HepG2 (cell line): ENCODE results near the gene TMIGD3. TPM values are rescaled to one million over a fixed set of nuclear protein-coding genes. Genes with fewer than 3 reads are reported as not detected.
A peak's percentile ranks its signal among the peaks of the same experiment; 100 is the strongest.

Experiments used
- ATAC-seq: fragments of 200-7000 bp; cut with Tn5 transposase; 3 replicates; pipeline ENCODE4 v1.9.1; 2020; ENCODE audit warnings: mild to moderate bottlenecking, moderate library complexity
- BruUV-seq: library from RNA; stranded (reverse); fragments of 400-500 nt; replicated peaks from 2 replicates; lab custom pipeline; 2021; lab: Mats Ljungman, UMichigan
- CTCF ChIA-PET: fragments of 300-600 bp; formaldehyde crosslinking; extraction: SDS; loops from one replicate; lab custom pipeline; 2021; ENCODE audit warnings: low total read pairs, inconsistent platforms, low intra/inter-chr PET ratio; lab: Yijun Ruan, JAX
- POLR2A ChIA-PET: fragments of 350-600 bp; sonication (Branson Sonifier 250); formaldehyde crosslinking; loops from one replicate; lab custom pipeline; 2020; ENCODE audit warnings: antibody characterized with exemption, inconsistent platforms; lab: Yijun Ruan, JAX
- DNase-seq: peaks from one replicate; pipeline ENCODE4 v3.0.0-alpha.2; 2015; ENCODE audit warnings: low spot score
- FAIRE-seq: peaks from 3 replicates; lab custom pipeline; 2011; peaks lifted over from hg19 to GRCh38; lab: Jason Lieb, UNC
- H2AFZ ChIP-seq: one replicate; pipeline ENCODE4 v1.6.1; 2011; ENCODE audit warnings: low read length, inconsistent platforms
- H3K27ac ChIP-seq: fragments of 300-600 bp; 3 replicates; pipeline ENCODE4 v1.8.0; 2011; ENCODE audit warnings: mixed run types, mild to moderate bottlenecking, mixed read lengths, low read length, inconsistent platforms; ENCODE audit not compliant: insufficient read depth; ENCODE audit errors: extremely low read length
- H3K27me3 ChIP-seq, 2 experiments: fragments of 200-600 bp in 1 of 2; 2 replicates in 1 of 2; 3 replicates in 1 of 2; pipeline versions ENCODE4 v1.6.0 to v1.8.0; 2011; ENCODE audit warnings: low read length in 2 of 2, mild to moderate bottlenecking in 2 of 2, moderate library complexity in 2 of 2, inconsistent platforms in 1 of 2; ENCODE audit not compliant: insufficient read depth in 2 of 2, control insufficient read depth in 1 of 2
- H3K36me3 ChIP-seq, 2 experiments: fragments of 200-600 bp in 1 of 2; replicated peaks in 1 of 2; 2 replicates in 1 of 2; 3 replicates in 1 of 2; pipeline versions ENCODE4 v1.5.1 to v1.8.0; 2011; ENCODE audit warnings: low read length in 2 of 2, inconsistent platforms in 1 of 2; ENCODE audit not compliant: insufficient read depth in 2 of 2, control insufficient read depth in 1 of 2
- H3K4me1 ChIP-seq: 2 replicates; pipeline ENCODE4 v1.5.1; 2012; ENCODE audit warnings: low read length, inconsistent platforms; ENCODE audit not compliant: insufficient read depth
- H3K4me2 ChIP-seq: 2 replicates; pipeline ENCODE4 v1.6.0; 2011; ENCODE audit warnings: low read depth, low read length, inconsistent platforms
- H3K4me3 ChIP-seq, 3 experiments: fragments of 200-600 bp in 1 of 3; sonication (generic), shearing (Covaris generic) in 1 of 3; replicated peaks in 1 of 3; 2 replicates each; pipeline ENCODE4 v1.5.1; 2011 to 2016; ENCODE audit warnings: low read length in 3 of 3, inconsistent platforms in 2 of 3, low read depth in 2 of 3, mild to moderate bottlenecking in 2 of 3, control low read depth in 1 of 3, mixed read lengths in 1 of 3; ENCODE audit not compliant: insufficient read depth in 1 of 3
- H3K79me2 ChIP-seq: one replicate; pipeline ENCODE4 v1.6.1; 2011; ENCODE audit warnings: low read length, inconsistent platforms; ENCODE audit not compliant: insufficient read depth
- H3K9ac ChIP-seq: 2 replicates; pipeline ENCODE4 v1.6.0; 2011; ENCODE audit warnings: mild to moderate bottlenecking, low read depth, low read length, inconsistent platforms; ENCODE audit not compliant: insufficient read depth
- H3K9me3 ChIP-seq: 2 replicates; pipeline ENCODE4 v1.5.1; 2012; ENCODE audit warnings: mild to moderate bottlenecking, low read length
- H4K20me1 ChIP-seq: 2 replicates; pipeline ENCODE4 v1.6.0; 2011; ENCODE audit warnings: inconsistent platforms, mild to moderate bottlenecking, low read length, moderate library complexity; ENCODE audit not compliant: insufficient read depth
- ATF6 ChIP-seq: sonication (generic); formaldehyde crosslinking; conservative IDR thresholded peaks from 2 replicates; pipeline ENCODE4 v1.4.0; 2020; ENCODE audit warnings: missing genetic modification reagents
- ERF ChIP-seq: IDR thresholded peaks from 2 replicates; pipeline ENCODE4 v1.6.1; 2018; ENCODE audit warnings: missing biosample characterization, missing genetic modification reagents
- FOXA3 ChIP-seq: IDR thresholded peaks from 2 replicates; pipeline ENCODE4 v1.6.1; 2016; ENCODE audit warnings: missing genetic modification reagents, missing compliant biosample characterization
- LRRFIP1 ChIP-seq: sonication (generic); formaldehyde crosslinking; conservative IDR thresholded peaks from 2 replicates; pipeline ENCODE4 v1.4.0; 2020; ENCODE audit warnings: missing genetic modification reagents
- MAZ ChIP-seq, 2 experiments: sonication (generic) in 1 of 2; formaldehyde crosslinking in 1 of 2; IDR thresholded peaks; 2 replicates each; pipeline versions ENCODE4 v1.5.0 to v1.6.1; 2012 to 2020; ENCODE audit warnings: low read depth in 2 of 2, mild to moderate bottlenecking in 2 of 2, borderline replicate concordance in 1 of 2, improper control_type of control experiment in 1 of 2, low read length in 1 of 2, missing genetic modification reagents in 1 of 2, moderate library complexity in 1 of 2
- MLXIP ChIP-seq: sonication (generic); formaldehyde crosslinking; IDR thresholded peaks from 2 replicates; pipeline ENCODE4 v1.9.0; 2021; ENCODE audit warnings: missing genetic modification reagents, borderline replicate concordance
- SMAD3 ChIP-seq: sonication (generic); formaldehyde crosslinking; IDR thresholded peaks from 2 replicates; pipeline ENCODE4 v1.4.0; 2020; ENCODE audit warnings: missing genetic modification reagents
- ZFYVE20 ChIP-seq: sonication (generic); formaldehyde crosslinking; IDR thresholded peaks from 2 replicates; pipeline ENCODE4 v1.8.0; 2023; ENCODE audit warnings: low read depth, mild to moderate bottlenecking, moderate library complexity, missing genetic modification reagents, borderline replicate concordance
- ZNF121 ChIP-seq: sonication (generic); formaldehyde crosslinking; IDR thresholded peaks from 2 replicates; pipeline ENCODE4 v1.5.0; 2020; ENCODE audit warnings: mild to moderate bottlenecking, missing genetic modification reagents
- ZNF124 ChIP-seq: sonication (generic); formaldehyde crosslinking; IDR thresholded peaks from 2 replicates; pipeline ENCODE4 v1.4.0; 2020; ENCODE audit warnings: missing genetic modification reagents
- ZNF598 ChIP-seq: sonication (generic); formaldehyde crosslinking; IDR thresholded peaks from 2 replicates; pipeline ENCODE4 v1.5.1; 2020; ENCODE audit warnings: mild to moderate bottlenecking, missing genetic modification reagents, borderline replicate concordance
- ZNF660 ChIP-seq: sonication (generic); formaldehyde crosslinking; IDR thresholded peaks from 2 replicates; pipeline ENCODE4 v1.5.1; 2020; ENCODE audit warnings: mild to moderate bottlenecking, low read depth, missing genetic modification reagents, borderline replicate concordance
- ZNF709 ChIP-seq: sonication (generic); formaldehyde crosslinking; IDR thresholded peaks from 2 replicates; pipeline ENCODE4 v1.5.0; 2020; ENCODE audit warnings: mild to moderate bottlenecking, missing genetic modification reagents
- ZNF746 ChIP-seq: sonication (generic); formaldehyde crosslinking; IDR thresholded peaks from 2 replicates; pipeline ENCODE4 v1.8.0; 2022; ENCODE audit warnings: mild to moderate bottlenecking, missing genetic modification reagents
- ZNF75D ChIP-seq: sonication (generic); formaldehyde crosslinking; IDR thresholded peaks from 2 replicates; pipeline ENCODE4 v1.8.1; 2023; ENCODE audit warnings: missing genetic modification reagents, mild to moderate bottlenecking, borderline replicate concordance
- ZSCAN22 ChIP-seq: sonication (generic); formaldehyde crosslinking; IDR thresholded peaks from 2 replicates; pipeline ENCODE4 v1.4.0; 2020; ENCODE audit warnings: mild to moderate bottlenecking, missing genetic modification reagents
- WGBS: methylation state at CpG from one replicate; pipeline ENCODE4 v1.1.6; 2017; ENCODE audit warnings: low lambda C conversion rate; 5-methylcytosine and 5-hydroxymethylcytosine counted together
- in situ Hi-C: cut with HindIII; loops from 2 replicates; pipeline ENCODE4 v1.10.0; 2017; ENCODE audit warnings: low pct_unique_long_range_greater_than_20kb; ENCODE audit not compliant: extremely low pct_ligation_motif_present
- intact Hi-C: fragments of 100-400 bp; cut with micrococcal nuclease; formaldehyde crosslinking; loops from one replicate; pipeline ENCODE4 v1.10.0; 2022; ENCODE audit not compliant: unreplicated experiment
- polyA plus RNA-seq, 8 experiments: library from polyadenylated mRNA; depleted of rRNA in 3 of 8; stranded (reverse) in 7 of 8; unstranded in 1 of 8; fragments of >200 nt; fragmentation: Illumina TruSeq in 4 of 8; extraction: Trizol in 4 of 8; gene quantifications; 2 replicates each; pipeline versions ENCODE4 v1.2.1 to v1.2.3, GENCODE V29; 2011 to 2016; ENCODE audit warnings: low read depth in 4 of 8, missing spikeins in 1 of 8, mixed read lengths in 1 of 8; ENCODE audit not compliant: insufficient read depth in 1 of 8
- total RNA-seq, 5 experiments: library from RNA; depleted of rRNA; stranded (reverse); fragments of >200 nt; fragmentation: Illumina TruSeq; extraction: Trizol; gene quantifications; 2 replicates each; pipeline ENCODE4 v1.2.3, GENCODE V29; 2016; ENCODE audit warnings: low read depth in 1 of 5

The TMIGD3 gene
- total and polyA plus RNA-seq, 2 of the 13 experiments (the other 11 are each of a cell fraction or from before 2014, with no cell fraction given) = not detected

GRCh38 chr1:111551623-111552411 lies 48.4 kb upstream of the TMIGD3 start:
- ATAC-seq (peak; percentile 49), DNase-seq (no peak), FAIRE-seq (peak; percentile 49)
- Histone ChIP-seq H3K27ac (peak overlapping the region; percentile 27), H3K79me2 (no peaks in the 10 kb centered on the region), H3K9ac (no peak overlapping the region), H3K9me3 (no peaks in the 10 kb centered on the region), H3K27me3 (no peaks in the 10 kb centered on the region), H3K4me3 (peak overlapping the region in 1 of 3 experiments; percentile 9; a peak in 1 of 6 replicates), H3K36me3 (no peaks in the 10 kb centered on the region), H3K4me2 (peak overlapping the region; percentile 68), H2AFZ (peak overlapping the region; percentile 36), H3K4me1 (peaks cover 53% of the 10 kb centered on the region), H4K20me1 (no peaks in the 10 kb centered on the region)
- POLR2A ChIA-PET = interaction anchor here (1.7 kb wide), 1 partner anchor 16 kb away, joined by 9 read pairs; no protein-coding TSS in a partner anchor
- intact Hi-C loops (no loop called here), in situ Hi-C loops (no loop called here)
- 4% methylated on average over 8 of the region's 8 CpGs for WGBS
- BruUV-seq = no TSS peak
- CTCF ChIA-PET = no interaction called here
- TF ChIP-seq MLXIP (CRISPR knock-in tag) (no peak), ERF (CRISPR knock-in tag) (no peak), ZNF746 (CRISPR knock-in tag) (no peak), ZNF660 (CRISPR knock-in tag) (no peak), ZFYVE20 (no peak), LRRFIP1 (CRISPR knock-in tag) (no peak), ATF6 (no peak), ZNF598 (no peak), ZSCAN22 (CRISPR knock-in tag) (no peak), ZNF124 (CRISPR knock-in tag) (no peak), ZNF75D (no peak), ZNF709 (CRISPR knock-in tag) (no peak), ZNF121 (no peak), MAZ (IDR thresholded peaks at IDR 0.05; ENCODE audit: borderline replicate concordance, low read depth, low read length) (no peak), MAZ (CRISPR knock-in tag; IDR thresholded peaks at IDR 0.05; ENCODE audit: low read depth) (no peak), FOXA3 (CRISPR knock-in tag) (peak; percentile 49), SMAD3 (CRISPR knock-in tag) (no peak)
